ENCODE results near the gene FANCE. TPM values are rescaled to one million over a fixed set of nuclear protein-coding genes. Genes with fewer than 3 reads are reported as not detected.

Gene FANCE
- total and polyA plus RNA-seq, 9 of the 15 experiments (the other 6 are each of a cell fraction or from before 2014, with no cell fraction given), result 5.7 to 30.2 (median 17.0) TPM

DNA sequence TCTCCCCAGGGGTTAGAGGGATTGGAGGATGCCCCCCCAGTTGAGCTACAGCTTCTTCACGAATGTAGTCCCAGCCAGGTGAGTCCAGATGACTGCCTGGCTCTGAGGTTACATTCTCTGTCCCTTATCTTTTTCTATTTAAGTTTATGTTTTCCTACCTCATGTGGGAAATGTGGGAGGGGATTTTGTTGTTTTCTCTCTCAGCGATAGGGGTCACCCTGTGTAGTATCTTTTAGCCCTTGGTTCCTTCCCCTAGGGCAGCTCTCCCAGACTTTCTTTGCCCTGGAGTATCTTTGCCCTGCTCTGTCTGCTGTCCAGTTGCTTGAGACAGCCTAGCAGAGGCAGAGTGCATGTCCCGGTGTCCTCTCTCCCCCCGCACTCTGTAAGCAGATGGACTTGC lies 5.8 kb downstream of the FANCE start (continued):
- TF ChIP-seq EHMT2 (IDR thresholded peaks at IDR 0.05) (no peak), RBM17 (IDR thresholded peaks at IDR 0.05; ENCODE audit: borderline replicate concordance, low read depth, low read length) (no peak), SRSF1 (IDR thresholded peaks at IDR 0.05; ENCODE audit: low read depth, low read length) (no peak)

DNA sequence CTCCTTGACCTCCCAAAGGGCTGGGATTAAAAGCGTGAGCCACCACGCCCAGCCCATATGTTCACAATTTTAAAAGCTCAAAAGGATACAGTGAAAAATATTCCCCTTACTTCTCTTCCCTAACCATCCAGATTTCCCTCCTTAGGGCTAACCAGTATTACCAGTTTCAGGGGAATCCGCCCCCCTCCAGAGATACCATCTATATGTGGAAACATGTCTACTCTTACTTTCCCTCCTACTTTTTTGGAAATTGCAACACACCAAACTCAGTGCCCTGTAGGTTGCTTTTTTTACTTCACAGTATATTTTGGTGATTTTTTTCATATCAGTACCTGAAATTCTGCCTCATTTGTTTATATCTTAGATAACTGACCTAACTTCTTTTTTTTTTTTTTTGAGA lies 9.1 kb downstream of the FANCE start:
- TF ChIP-seq HIVEP1 (CRISPR knock-in tag; IDR thresholded peaks at IDR 0.05) (no peak), RBM25 (IDR thresholded peaks at IDR 0.05; ENCODE audit: low read depth, low read length, severe bottlenecking) (no peak), CEBPB (tag; IDR thresholded peaks at IDR 0.05) (peak; percentile 64)
- ChIA-PET POLR2A (interaction anchor here (0.7 to 1.3 kb wide), 2 partner anchors 8 to 34 kb away, joined by 3 to 6 read pairs; no protein-coding TSS in a partner anchor), CTCF (ENCODE audit: low intra/inter-chr PET ratio) (no interaction called here)
- no peak overlapping the region for H3K9ac ChIP-seq (ENCODE audit: insufficient read depth in 1 of 2, low read depth in 2 of 2, low read length in 2 of 2)
- 94% methylated on average over 3 of the region's 3 CpGs for WGBS (ENCODE audit: insufficient coverage, low coverage, missing lambda C conversion rate)
- no peak overlapping the region for H3K4me2 ChIP-seq (ENCODE audit: insufficient read depth, low read length)
- DNase-seq (ENCODE audit: extremely low read depth in 1 of 4, low spot score in 3 of 4), result no peak
- intact Hi-C loops (cut with micrococcal nuclease), result no loop called here
- in situ Hi-C loops (cut with MboI), result no loop called here
- no peaks in the 10 kb centered on the region; a peak in 2 of 5 replicates for H3K4me1 ChIP-seq (replicated peaks in 1 of 2; ENCODE audit: control insufficient read depth in 2 of 2, insufficient read depth in 2 of 2, low read length in 2 of 2)
- H3K27me3 ChIP-seq (ENCODE audit: control insufficient read depth in 2 of 2, insufficient read depth in 2 of 2, low read length in 2 of 2), result no peaks in the 10 kb centered on the region
- no peak overlapping the region for H3K4me3 ChIP-seq
- FAIRE-seq, result no peak
- H4K20me1 ChIP-seq (replicated peaks; ENCODE audit: control insufficient read depth, insufficient read depth, low read length), result no peaks in the 10 kb centered on the region; the same call in 1 of the 2 replicates
- H2AFZ ChIP-seq (ENCODE audit: low read depth, low read length), result no peak overlapping the region
- no peaks in the 10 kb centered on the region for H3K79me2 ChIP-seq (ENCODE audit: control insufficient read depth, insufficient read depth, low read length)
- peaks cover 75% of the 10 kb centered on the region for H3K36me3 ChIP-seq (ENCODE audit: control insufficient read depth, insufficient read depth, low read length)
- no peaks in the 10 kb centered on the region for H3K9me3 ChIP-seq (replicated peaks; ENCODE audit: control insufficient read depth, insufficient read depth, low read depth, low read length)
- no peak for ATAC-seq
- no TSS peak for BruUV-seq (replicated peaks)
- H3K9me1 ChIP-seq (ENCODE audit: control insufficient read depth, insufficient read depth, low read length), result no peaks in the 10 kb centered on the region
- no peak overlapping the region for H3K27ac ChIP-seq (ENCODE audit: extremely low read depth, low read depth, low read length)
